H9 (cell line): ENCODE measurements around the gene TSC22D1. TPM values are rescaled to one million over a fixed set of nuclear protein-coding genes. Genes with fewer than 3 reads are reported as not detected.

Source experiments
- DNase-seq: peaks from one replicate; pipeline ENCODE4 v3.0.0-alpha.2; 2017
- H2AFZ ChIP-seq: one replicate; pipeline ENCODE4 v1.6.1; 2013; ENCODE audit warnings: mild to moderate bottlenecking, low read length, control low read depth, moderate library complexity
- H2AK5ac ChIP-seq: 2 replicates; pipeline ENCODE4 v1.6.1; 2013; ENCODE audit warnings: low read length, control low read depth, mixed read lengths; ENCODE audit not compliant: insufficient read length
- H2BK120ac ChIP-seq: one replicate; pipeline ENCODE4 v1.6.1; 2013; ENCODE audit warnings: low read depth, mild to moderate bottlenecking, low read length, control low read depth, inconsistent platforms; ENCODE audit not compliant: poor library complexity, severe bottlenecking
- H2BK12ac ChIP-seq: 2 replicates; pipeline ENCODE4 v1.6.1; 2013; ENCODE audit warnings: low read length, control low read depth, mixed read lengths, low read depth; ENCODE audit not compliant: insufficient read length
- H2BK15ac ChIP-seq: 2 replicates; pipeline ENCODE4 v1.6.1; 2013; ENCODE audit warnings: low read depth, low read length, control low read depth
- H2BK20ac ChIP-seq: one replicate; pipeline ENCODE4 v1.6.1; 2013; ENCODE audit warnings: low read depth, mild to moderate bottlenecking, low read length, control low read depth, inconsistent platforms; ENCODE audit not compliant: poor library complexity, severe bottlenecking
- H2BK5ac ChIP-seq: 2 replicates; pipeline ENCODE4 v1.6.1; 2013; ENCODE audit warnings: low read length, control low read depth, mixed read lengths; ENCODE audit not compliant: insufficient read length
- H3K14ac ChIP-seq: 2 replicates; pipeline ENCODE4 v1.6.1; 2013; ENCODE audit warnings: low read length, control low read depth; ENCODE audit not compliant: insufficient read depth
- H3K18ac ChIP-seq: 2 replicates; pipeline ENCODE4 v1.6.1; 2013; ENCODE audit warnings: low read depth, mild to moderate bottlenecking, mixed read lengths, low read length, control low read depth; ENCODE audit not compliant: insufficient read length
- H3K23ac ChIP-seq: 2 replicates; pipeline ENCODE4 v1.6.1; 2013; ENCODE audit warnings: low read length, control low read depth, mixed read lengths, low read depth; ENCODE audit not compliant: insufficient read length
- H3K23me2 ChIP-seq: 2 replicates; pipeline ENCODE4 v1.6.1; 2013; ENCODE audit warnings: low read depth, mild to moderate bottlenecking, mixed read lengths, low read length, control low read depth; ENCODE audit not compliant: insufficient read length, poor library complexity, severe bottlenecking
- H3K27ac ChIP-seq: 2 replicates; pipeline ENCODE4 v1.5.1; 2013; ENCODE audit warnings: low read length, control low read depth, mixed read lengths, low read depth; ENCODE audit not compliant: insufficient read length
- H3K27me3 ChIP-seq: 2 replicates; pipeline ENCODE4 v1.6.1; 2013; ENCODE audit warnings: low read length, control low read depth, inconsistent platforms; ENCODE audit not compliant: insufficient read depth
- H3K4ac ChIP-seq: 2 replicates; pipeline ENCODE4 v1.6.1; 2013; ENCODE audit warnings: low read depth, mild to moderate bottlenecking, control low read depth, inconsistent platforms, low read length, moderate library complexity
- H3K4me1 ChIP-seq: 2 replicates; pipeline ENCODE4 v1.6.1; 2013; ENCODE audit warnings: low read length, control low read depth, inconsistent platforms; ENCODE audit not compliant: insufficient read depth
- H3K4me2 ChIP-seq: 2 replicates; pipeline ENCODE4 v1.6.1; 2013; ENCODE audit warnings: low read length, control low read depth, mixed read lengths; ENCODE audit not compliant: insufficient read length, insufficient read depth
- H3K56ac ChIP-seq: 2 replicates; pipeline ENCODE4 v1.6.1; 2013; ENCODE audit warnings: low read depth, mild to moderate bottlenecking, mixed read lengths, low read length, control low read depth; ENCODE audit not compliant: insufficient read length
- H3K79me1 ChIP-seq: 2 replicates; pipeline ENCODE4 v1.6.1; 2013; ENCODE audit warnings: low read depth, mild to moderate bottlenecking, moderate library complexity, low read length, control low read depth, inconsistent platforms; ENCODE audit not compliant: insufficient read depth, poor library complexity, severe bottlenecking
- H3K79me2 ChIP-seq: 2 replicates; pipeline ENCODE4 v1.6.1; 2013; ENCODE audit warnings: low read length, control low read depth, inconsistent platforms; ENCODE audit not compliant: insufficient read depth
- H3K9ac ChIP-seq: 2 replicates; pipeline ENCODE4 v1.6.1; 2013; ENCODE audit warnings: low read length, control low read depth, mixed read lengths; ENCODE audit not compliant: insufficient read length; ENCODE audit errors: extremely low read depth
- H3K9me3 ChIP-seq: one replicate; pipeline ENCODE4 v1.6.1; 2013; ENCODE audit warnings: low read depth, low read length, inconsistent platforms; ENCODE audit not compliant: control insufficient read depth
- H3T11ph ChIP-seq: one replicate; pipeline ENCODE4 v1.6.1; 2013; ENCODE audit warnings: mild to moderate bottlenecking, low read length, control low read depth, inconsistent platforms
- H4K20me1 ChIP-seq: one replicate; pipeline ENCODE4 v1.6.1; 2013; ENCODE audit not compliant: control insufficient read depth, insufficient read length, insufficient read depth
- H4K5ac ChIP-seq: 2 replicates; pipeline ENCODE4 v1.6.1; 2013; ENCODE audit warnings: low read depth, mild to moderate bottlenecking, mixed read lengths, low read length, control low read depth; ENCODE audit not compliant: insufficient read length
- H4K8ac ChIP-seq: replicated peaks from 2 replicates; pipeline ENCODE4 v1.6.1; 2013; ENCODE audit warnings: low read length, control low read depth, mixed read lengths, low read depth; ENCODE audit not compliant: insufficient read length
- H4K91ac ChIP-seq: 2 replicates; pipeline ENCODE4 v1.6.1; 2013; ENCODE audit warnings: low read depth, mild to moderate bottlenecking, moderate library complexity, mixed read lengths, low read length, control low read depth; ENCODE audit not compliant: insufficient read length
- H3K27ac Mint-ChIP-seq, 3 experiments: 2 replicates in 2 of 3; 3 replicates in 1 of 3; pipeline ENCODE4 v1.8.0; 2020 to 2021; ENCODE audit warnings: mixed read lengths in 3 of 3, mild to moderate bottlenecking in 1 of 3, moderate library complexity in 1 of 3
- H3K27me3 Mint-ChIP-seq: 2 replicates; pipeline ENCODE4 v1.8.0; 2021; ENCODE audit warnings: low read depth, mild to moderate bottlenecking, moderate library complexity, mixed read lengths
- H3K36me3 Mint-ChIP-seq, 3 experiments: 2 replicates in 2 of 3; 3 replicates in 1 of 3; pipeline ENCODE4 v1.8.0; 2020 to 2021; ENCODE audit warnings: low read depth in 3 of 3, mixed read lengths in 3 of 3; ENCODE audit not compliant: insufficient read depth in 1 of 3
- H3K4me1 Mint-ChIP-seq, 2 experiments: 2 replicates each; pipeline ENCODE4 v1.8.0; 2020; ENCODE audit warnings: mixed read lengths in 2 of 2
- H3K4me3 Mint-ChIP-seq, 2 experiments: 2 replicates in 1 of 2; 3 replicates in 1 of 2; pipeline ENCODE4 v1.8.0; 2020 to 2021; ENCODE audit warnings: mild to moderate bottlenecking in 2 of 2, mixed read lengths in 2 of 2, moderate library complexity in 1 of 2
- H3K9me3 Mint-ChIP-seq, 2 experiments: 2 replicates in 1 of 2; 3 replicates in 1 of 2; pipeline ENCODE4 v1.8.0; 2020; ENCODE audit warnings: mild to moderate bottlenecking in 2 of 2, mixed read lengths in 2 of 2, moderate library complexity in 1 of 2
- WGBS: extraction: QIAGEN DNeasy Blood & Tissue Kit; methylation state at CpG from one replicate; pipeline ENCODE4 v1.1.7; 2013; ENCODE audit warnings: missing lambda C conversion rate, low lambda C conversion rate, mixed read lengths; ENCODE audit not compliant: insufficient read length; ENCODE audit errors: extremely low coverage; 5-methylcytosine and 5-hydroxymethylcytosine counted together
- total RNA-seq: library from RNA; stranded (reverse); gene quantifications from 2 replicates; pipeline ENCODE4 v1.2.1, GENCODE V29; 2021
- TF ChIP-seq, protein P1 (sequence below): fragments of 200-600 bp; sonication (generic); conservative IDR thresholded peaks from 3 replicates; pipeline ENCODE4 v1.8.0; 2021; ENCODE audit warnings: antibody characterized with exemption, mild to moderate bottlenecking

Gene TSC22D1
- total RNA-seq, 1 experiment from 2014 or later: 76.7 TPM

DNA sequence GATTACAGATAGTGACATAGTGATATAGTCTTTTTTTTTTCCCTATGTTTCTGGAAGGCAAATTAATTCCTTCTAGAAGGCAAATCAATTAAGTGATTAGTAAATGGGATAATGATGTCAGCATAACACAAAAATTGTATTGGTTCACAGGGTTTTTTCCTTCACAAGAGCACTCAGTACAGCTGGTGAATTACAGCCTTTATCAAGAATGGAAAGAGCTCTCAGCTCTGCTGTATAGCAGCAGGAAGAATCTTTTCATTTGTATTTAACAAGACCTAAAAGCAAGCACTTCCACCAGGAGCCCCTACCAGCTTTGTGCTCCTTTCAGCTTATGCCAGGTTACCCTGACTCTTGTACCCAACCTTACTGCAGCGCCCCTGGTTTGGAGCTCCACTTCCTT lies 111.7 kb downstream of the TSC22D1 start:
- Histone ChIP-seq H3K4me1 (no peaks in the 10 kb centered on the region; the same call in 1 of the 2 replicates), H4K91ac (no peak overlapping the region), H3K4me2 (no peak overlapping the region), H4K20me1 (no peaks in the 10 kb centered on the region), H4K8ac (no peak overlapping the region), H2BK12ac (no peak overlapping the region), H4K5ac (no peak overlapping the region), H3K27me3 (no peaks in the 10 kb centered on the region), H3K9ac (no peak overlapping the region), H3K56ac (no peak overlapping the region), H3K23me2 (no peaks in the 10 kb centered on the region), H2BK120ac (no peak overlapping the region), H3K79me2 (0 out of 2 replicates have a peak, but pooled peaks cover 2% of the 10 kb centered on the region), H3K79me1 (no peaks in the 10 kb centered on the region), H2BK20ac (no peak overlapping the region), H2BK5ac (no peak overlapping the region), H3K18ac (no peak overlapping the region), H3K14ac (no peak overlapping the region), H3T11ph (no peak overlapping the region), H3K27ac (no peak overlapping the region), H2AFZ (no peak overlapping the region), H3K9me3 (no peaks in the 10 kb centered on the region), H2AK5ac (no peak overlapping the region), H3K4ac (no peak overlapping the region), H3K23ac (no peak overlapping the region), H2BK15ac (no peak overlapping the region)
- Mint-ChIP-seq H3K9me3 (peaks cover 3% of the 10 kb centered on the region in 2 experiments; a peak in 2 of 5 replicates), H3K36me3 (peaks cover 4 to 11% (median 5%) of the 10 kb centered on the region in 3 experiments; a peak in 6 of 7 replicates), H3K4me1 (peaks cover 20 to 25% of the 10 kb centered on the region in 2 experiments), H3K27me3 (no peaks in the 10 kb centered on the region), H3K27ac (peak overlapping the region in 1 of 3 experiments; percentile 19; a peak in 1 of 7 replicates), H3K4me3 (no peak overlapping the region)
- TF ChIP-seq, protein P1, sequence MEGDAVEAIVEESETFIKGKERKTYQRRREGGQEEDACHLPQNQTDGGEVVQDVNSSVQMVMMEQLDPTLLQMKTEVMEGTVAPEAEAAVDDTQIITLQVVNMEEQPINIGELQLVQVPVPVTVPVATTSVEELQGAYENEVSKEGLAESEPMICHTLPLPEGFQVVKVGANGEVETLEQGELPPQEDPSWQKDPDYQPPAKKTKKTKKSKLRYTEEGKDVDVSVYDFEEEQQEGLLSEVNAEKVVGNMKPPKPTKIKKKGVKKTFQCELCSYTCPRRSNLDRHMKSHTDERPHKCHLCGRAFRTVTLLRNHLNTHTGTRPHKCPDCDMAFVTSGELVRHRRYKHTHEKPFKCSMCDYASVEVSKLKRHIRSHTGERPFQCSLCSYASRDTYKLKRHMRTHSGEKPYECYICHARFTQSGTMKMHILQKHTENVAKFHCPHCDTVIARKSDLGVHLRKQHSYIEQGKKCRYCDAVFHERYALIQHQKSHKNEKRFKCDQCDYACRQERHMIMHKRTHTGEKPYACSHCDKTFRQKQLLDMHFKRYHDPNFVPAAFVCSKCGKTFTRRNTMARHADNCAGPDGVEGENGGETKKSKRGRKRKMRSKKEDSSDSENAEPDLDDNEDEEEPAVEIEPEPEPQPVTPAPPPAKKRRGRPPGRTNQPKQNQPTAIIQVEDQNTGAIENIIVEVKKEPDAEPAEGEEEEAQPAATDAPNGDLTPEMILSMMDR: no peak
- WGBS: no CpG with 5 or more reads among the region's 1 CpG
- no peak for DNase-seq
